HUES6 (cell line): ENCODE results near the gene DDA1.
"Not testable (repeated sequence)": the region's sequence is repeated elsewhere in the genome, so short reads cannot be mapped to it uniquely, and the experiment has no call there.

Experiments used
- H3K27ac ChIP-seq: 2 replicates; pipeline ENCODE4 v1.7.0; 2013; ENCODE audit warnings: low read depth, mild to moderate bottlenecking, low read length, inconsistent platforms
- H3K27me3 ChIP-seq: 2 replicates; pipeline ENCODE4 v1.6.1; 2013; ENCODE audit warnings: low read length; ENCODE audit not compliant: control insufficient read depth, insufficient read depth
- H3K36me3 ChIP-seq: 2 replicates; pipeline ENCODE4 v1.6.1; 2013; ENCODE audit warnings: low read length; ENCODE audit not compliant: control insufficient read depth, insufficient read depth
- H3K4me1 ChIP-seq: 2 replicates; pipeline ENCODE4 v1.6.1; 2013; ENCODE audit warnings: low read length; ENCODE audit not compliant: control insufficient read depth, insufficient read depth
- H3K4me3 ChIP-seq: 2 replicates; pipeline ENCODE4 v1.5.1; 2013; ENCODE audit warnings: low read depth, low read length
- H3K9ac ChIP-seq: one replicate; pipeline ENCODE4 v1.6.1; 2013; ENCODE audit warnings: mild to moderate bottlenecking, low read length
- H3K9me3 ChIP-seq: 2 replicates; pipeline ENCODE4 v1.6.1; 2013; ENCODE audit warnings: low read depth, low read length; ENCODE audit not compliant: control insufficient read depth, insufficient read depth

The DDA1 gene

GRCh38 chr19:17274892-17275291 is 34.5 kb upstream of the DDA1 start:
- H3K4me3 ChIP-seq, H3K9ac ChIP-seq, H3K27me3 ChIP-seq, H3K27ac ChIP-seq, H3K4me1 ChIP-seq, H3K9me3 ChIP-seq: not testable (repeated sequence)
- peaks cover 76% of the 10 kb centered on the region for H3K36me3 ChIP-seq

DNA sequence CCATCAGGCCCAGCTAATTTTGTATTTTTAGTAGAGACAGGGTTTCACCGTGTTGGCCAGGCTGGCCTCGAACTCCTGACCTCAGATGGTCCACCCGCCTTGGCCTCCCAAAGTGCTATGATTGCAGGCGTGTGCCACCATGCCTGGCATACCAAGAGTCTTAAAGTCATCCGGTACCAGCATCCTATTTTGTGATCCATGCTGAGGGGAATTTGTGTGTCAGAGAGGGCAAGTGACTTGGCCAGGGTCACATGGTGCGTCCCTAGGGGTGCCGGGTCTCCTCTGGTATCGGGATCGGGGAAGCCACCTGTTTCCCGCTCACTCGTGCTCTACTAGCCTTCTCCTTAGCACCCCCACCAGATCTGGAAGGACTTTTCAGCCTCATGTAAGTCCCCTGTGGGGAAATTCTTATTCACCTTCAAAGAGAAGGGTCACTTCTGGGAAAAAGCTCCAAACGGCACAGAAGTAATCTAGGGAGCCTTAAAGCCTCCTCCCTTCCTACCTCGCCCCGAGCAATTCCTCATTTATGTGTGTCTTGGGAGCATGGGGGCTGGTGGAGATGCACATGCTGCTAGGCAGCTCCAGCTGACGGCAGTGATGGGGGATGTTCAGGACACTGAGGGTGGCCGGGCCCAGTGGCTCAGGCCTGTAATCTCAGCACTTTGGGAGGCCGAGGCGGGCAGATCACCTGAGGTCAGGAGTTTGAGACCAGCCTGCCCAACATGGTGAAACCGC is 33.8 kb upstream of the DDA1 start:
- no peak overlapping the region for H3K27ac ChIP-seq
- H3K4me1 ChIP-seq: no peaks in the 10 kb centered on the region
- peaks cover 71% of the 10 kb centered on the region for H3K36me3 ChIP-seq
- no peaks in the 10 kb centered on the region for H3K9me3 ChIP-seq
- H3K4me3 ChIP-seq: no peak overlapping the region
- no peaks in the 10 kb centered on the region for H3K27me3 ChIP-seq
- no peak overlapping the region for H3K9ac ChIP-seq

DNA sequence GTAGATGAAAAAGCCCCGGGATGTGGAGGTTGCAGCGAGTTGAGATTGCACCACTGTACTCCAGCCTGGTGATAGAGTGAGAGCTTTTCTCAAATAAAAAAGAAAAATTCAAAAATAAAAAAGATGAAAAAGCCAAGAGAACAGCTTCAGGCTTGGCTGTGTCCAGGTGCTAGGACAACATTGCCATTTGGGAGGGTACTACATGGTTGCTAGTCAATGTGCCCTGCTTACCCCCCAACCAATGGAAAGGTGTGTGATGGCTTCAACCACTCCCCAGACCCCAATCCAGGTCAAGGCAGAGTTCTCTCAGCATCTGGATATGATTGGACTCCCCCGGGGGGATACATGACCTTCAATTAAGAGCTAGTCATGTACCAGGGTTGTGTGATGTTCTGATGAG is 29.9 kb upstream of the DDA1 start:
- no peaks in the 10 kb centered on the region for H3K9me3 ChIP-seq
- no peak overlapping the region for H3K9ac ChIP-seq
- H3K36me3 ChIP-seq: peaks cover 51% of the 10 kb centered on the region
- H3K27me3 ChIP-seq: peaks cover 12% of the 10 kb centered on the region; the same call in 1 of the 2 replicates
- H3K27ac ChIP-seq: no peak overlapping the region
- peaks cover 6% of the 10 kb centered on the region; the same call in 1 of the 2 replicates for H3K4me1 ChIP-seq
- H3K4me3 ChIP-seq: no peak overlapping the region

GRCh38 chr19:17281391-17282304 is 27.7 kb upstream of the DDA1 start, which contains the start of gene ANKLE1:
TSS of gene ANKLE1 (plus strand) at chr19:17281901. CDS start at chr19:17281921, 20 bp downstream.
- Histone ChIP-seq H3K36me3 (peaks cover 36% of the 10 kb centered on the region), H3K27ac (no peak within 1 kb of the TSS), H3K27me3 (peaks cover 12% of the 10 kb centered on the region; the same call in 1 of the 2 replicates), H3K4me1 (peaks cover 6% of the 10 kb centered on the region; the same call in 1 of the 2 replicates), H3K4me3 (peak within 1 kb of the TSS; percentile 44), H3K9me3 (peaks cover 5% of the 10 kb centered on the region; the same call in 1 of the 2 replicates), H3K9ac (peak within 1 kb of the TSS; percentile 14)

DNA sequence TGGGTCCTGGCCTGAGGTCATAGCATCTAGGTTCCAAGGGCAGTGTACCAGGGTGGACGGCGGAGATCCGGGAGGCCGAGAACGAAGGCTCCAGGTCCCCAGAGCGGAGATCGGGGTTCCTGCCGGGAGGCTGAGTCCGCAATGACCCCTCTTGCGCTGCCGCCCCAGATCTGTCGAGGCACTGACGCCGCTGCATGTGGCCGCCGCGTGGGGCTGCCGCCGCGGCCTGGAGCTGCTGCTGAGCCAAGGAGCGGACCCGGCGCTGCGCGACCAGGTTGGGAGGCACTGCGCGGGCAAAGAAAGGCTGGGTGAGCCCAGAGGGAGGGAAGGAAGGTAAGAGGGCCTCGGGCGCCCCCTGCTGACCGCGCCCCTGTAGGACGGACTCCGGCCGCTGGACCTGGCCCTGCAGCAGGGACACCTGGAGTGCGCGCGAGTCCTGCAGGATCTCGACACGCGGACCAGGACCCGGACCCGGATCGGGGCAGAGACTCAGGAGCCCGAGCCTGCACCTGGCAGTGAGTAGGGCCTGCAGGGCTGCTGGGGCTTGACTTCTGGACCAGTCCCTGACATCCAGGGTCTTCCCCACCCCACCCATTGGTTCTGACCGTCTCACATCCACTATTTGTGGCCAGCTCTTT is 26.8 kb upstream of the DDA1 start:
- Histone ChIP-seq H3K27ac (no peak overlapping the region), H3K4me3 (peak overlapping the region; percentile 44), H3K36me3 (peaks cover 28% of the 10 kb centered on the region), H3K4me1 (peaks cover 6% of the 10 kb centered on the region; the same call in 1 of the 2 replicates), H3K9ac (peak overlapping the region; percentile 14), H3K9me3 (peaks cover 5% of the 10 kb centered on the region; the same call in 1 of the 2 replicates), H3K27me3 (peaks cover 12% of the 10 kb centered on the region; the same call in 1 of the 2 replicates)

DNA sequence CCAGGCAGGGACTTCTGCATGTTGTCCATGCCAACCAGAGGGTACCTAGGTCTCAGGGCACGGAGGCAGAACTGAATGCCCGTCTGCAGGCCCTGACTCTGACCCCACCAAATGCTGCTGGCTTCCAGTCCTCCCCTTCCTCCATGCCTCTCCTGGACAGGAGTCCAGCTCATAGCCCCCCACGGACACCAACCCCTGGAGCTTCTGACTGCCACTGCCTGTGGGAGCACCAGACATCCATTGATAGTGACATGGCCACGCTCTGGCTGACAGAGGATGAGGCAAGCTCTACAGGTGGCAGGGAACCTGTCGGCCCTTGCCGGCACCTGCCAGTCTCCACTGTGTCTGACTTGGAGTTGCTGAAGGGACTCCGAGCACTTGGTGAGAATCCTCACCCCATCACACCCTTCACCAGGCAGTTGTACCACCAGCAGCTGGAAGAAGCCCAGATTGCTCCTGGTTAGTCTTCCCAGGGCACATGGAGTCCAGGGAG is 25.8 kb upstream of the DDA1 start:
- H3K4me3 ChIP-seq: no peak overlapping the region
- H3K36me3 ChIP-seq: peaks cover 25% of the 10 kb centered on the region
- H3K9me3 ChIP-seq: peaks cover 5% of the 10 kb centered on the region; the same call in 1 of the 2 replicates
- no peak overlapping the region for H3K27ac ChIP-seq
- H3K9ac ChIP-seq: no peak overlapping the region
- peaks cover 12% of the 10 kb centered on the region; the same call in 1 of the 2 replicates for H3K27me3 ChIP-seq
- H3K4me1 ChIP-seq: peaks cover 6% of the 10 kb centered on the region; the same call in 1 of the 2 replicates

DNA sequence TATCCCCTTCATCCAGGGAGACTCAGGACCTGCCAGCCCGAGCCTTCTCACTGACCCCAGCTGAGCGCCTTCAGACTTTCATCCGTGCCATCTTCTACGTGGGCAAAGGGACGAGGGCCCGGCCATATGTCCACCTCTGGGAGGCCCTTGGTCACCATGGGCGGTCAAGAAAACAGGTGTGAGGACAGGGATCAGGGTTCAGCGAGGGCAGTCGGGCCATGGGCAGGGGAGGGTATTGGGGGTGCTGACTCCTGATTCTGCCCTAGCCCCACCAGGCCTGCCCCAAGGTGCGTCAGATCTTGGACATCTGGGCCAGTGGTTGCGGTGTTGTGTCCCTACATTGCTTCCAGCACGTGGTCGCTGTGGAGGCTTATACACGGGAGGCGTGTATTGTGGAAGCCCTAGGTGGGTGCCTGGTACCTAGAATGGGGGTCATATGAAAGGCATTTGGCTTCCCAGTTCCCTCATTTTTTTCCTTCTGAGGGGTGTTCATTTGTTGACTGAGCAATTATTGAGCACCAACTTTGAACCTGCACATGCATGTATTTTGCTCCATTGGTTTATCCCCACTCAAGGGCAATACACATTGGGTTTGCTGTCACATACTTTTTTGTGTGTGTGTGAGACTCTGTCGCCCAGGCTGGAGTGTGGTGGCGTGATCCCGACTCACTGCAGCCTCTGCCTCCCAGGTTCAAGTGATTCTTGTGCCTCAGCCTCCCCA is 23.8 kb upstream of the DDA1 start:
- no peak overlapping the region for H3K9ac ChIP-seq
- H3K36me3 ChIP-seq: peaks cover 12% of the 10 kb centered on the region
- H3K4me1 ChIP-seq: peaks cover 6% of the 10 kb centered on the region; the same call in 1 of the 2 replicates
- H3K4me3 ChIP-seq: no peak overlapping the region
- peaks cover 12% of the 10 kb centered on the region; the same call in 1 of the 2 replicates for H3K27me3 ChIP-seq
- H3K9me3 ChIP-seq: peaks cover 5% of the 10 kb centered on the region; the same call in 1 of the 2 replicates
- no peak overlapping the region for H3K27ac ChIP-seq

DNA sequence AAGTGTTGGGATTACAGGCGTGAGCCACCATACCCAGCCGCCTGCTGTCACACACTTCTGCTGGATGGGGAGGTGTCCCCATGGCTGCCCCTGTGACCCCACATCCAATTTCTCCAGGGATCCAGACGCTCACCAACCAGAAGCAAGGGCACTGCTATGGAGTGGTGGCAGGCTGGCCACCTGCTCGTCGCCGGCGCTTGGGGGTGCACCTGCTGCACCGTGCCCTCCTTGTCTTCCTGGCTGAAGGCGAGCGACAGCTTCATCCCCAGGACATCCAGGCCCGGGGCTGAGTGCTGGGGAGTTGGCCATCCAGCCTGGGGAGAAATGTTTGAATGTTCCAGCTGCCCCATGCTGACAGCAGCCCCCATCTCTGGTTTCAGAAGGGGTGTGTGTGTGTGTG is 23.1 kb upstream of the DDA1 start:
- Histone ChIP-seq H3K9me3 (peaks cover 5% of the 10 kb centered on the region; the same call in 1 of the 2 replicates), H3K9ac (no peak overlapping the region), H3K36me3 (peaks cover 12% of the 10 kb centered on the region), H3K4me3 (no peak overlapping the region), H3K27me3 (peaks cover 11% of the 10 kb centered on the region; the same call in 1 of the 2 replicates), H3K27ac (no peak overlapping the region), H3K4me1 (peaks cover 6% of the 10 kb centered on the region; the same call in 1 of the 2 replicates)

- Histone ChIP-seq H3K27me3 (peaks cover 6% of the 10 kb centered on the region; the same call in 1 of the 2 replicates), H3K4me3 (no peak overlapping the region)
Measured at GRCh38 chr19:17286752-17287151, 22.6 kb upstream of the DDA1 start.

GRCh38 chr19:17289489-17289888 is 19.9 kb upstream of the DDA1 start:
- peaks cover 6% of the 10 kb centered on the region for H3K36me3 ChIP-seq
- H3K9me3 ChIP-seq: peaks cover 5% of the 10 kb centered on the region; the same call in 1 of the 2 replicates
- H3K4me1 ChIP-seq: peaks cover 8% of the 10 kb centered on the region
- H3K27ac ChIP-seq: no peak overlapping the region
- H3K9ac ChIP-seq: no peak overlapping the region
- H3K27me3 ChIP-seq: no peaks in the 10 kb centered on the region
- H3K4me3 ChIP-seq: no peak overlapping the region

More at GRCh38 chr19:17286752-17287151, 22.6 kb upstream of the DDA1 start:
- H3K9me3 ChIP-seq: peaks cover 5% of the 10 kb centered on the region; the same call in 1 of the 2 replicates
- H3K9ac ChIP-seq: no peak overlapping the region
- H3K4me1 ChIP-seq: peaks cover 6% of the 10 kb centered on the region; the same call in 1 of the 2 replicates
- H3K36me3 ChIP-seq: peaks cover 12% of the 10 kb centered on the region
- H3K27ac ChIP-seq: no peak overlapping the region
